Measurements from ENCODE around the gene KIAA1549. TPM values are rescaled to one million over a fixed set of nuclear protein-coding genes. Genes with fewer than 3 reads are reported as not detected.

Gene KIAA1549
- total and polyA plus RNA-seq, 2 donors: 1.6 to 4.6 TPM

DNA sequence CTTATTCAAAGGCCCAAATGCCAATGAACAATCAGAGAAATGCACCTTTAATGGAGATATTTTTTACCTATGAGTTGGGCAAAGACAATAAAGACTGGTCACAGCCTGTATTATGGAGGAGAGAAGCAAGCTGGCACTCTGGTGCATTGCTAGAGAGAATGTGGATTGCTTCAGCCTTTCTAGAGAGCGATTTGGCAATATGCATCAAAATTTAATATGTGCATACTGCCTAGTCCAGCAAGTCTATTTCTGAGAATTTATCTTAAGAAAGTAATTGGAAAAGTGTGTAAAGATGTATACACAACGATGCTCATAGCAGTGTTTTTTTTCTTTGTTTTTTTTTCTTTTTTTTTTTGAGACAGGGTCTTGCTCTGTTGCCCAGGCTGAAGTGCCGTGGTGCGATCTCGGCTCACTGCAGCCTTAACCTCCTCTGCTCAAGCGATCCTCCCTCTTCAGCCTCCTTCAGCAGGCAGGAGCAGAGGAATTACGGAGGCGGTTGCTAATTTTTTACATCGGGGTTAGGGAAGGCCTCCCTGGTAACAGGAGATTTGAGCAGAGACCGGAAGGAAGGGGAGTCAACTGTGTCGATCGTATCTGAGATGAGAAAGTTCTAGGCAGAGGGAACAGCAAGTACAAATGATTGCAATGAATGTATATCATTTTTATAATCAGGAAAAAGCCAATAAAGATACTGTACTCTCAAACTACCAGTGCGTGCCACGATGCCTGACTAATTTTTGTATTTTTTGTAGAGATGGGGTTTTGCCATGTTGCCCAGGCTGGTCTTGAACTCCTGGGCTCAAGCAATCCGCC, 16.4 kb downstream of the KIAA1549 start:
- DNase-seq (ENCODE audit: extremely low spot score): no peak
- WGBS: 84% methylated on average over 15 of the region's 15 CpGs
- H3K36me3 ChIP-seq (ENCODE audit: insufficient read depth): no peaks in the 10 kb centered on the region
- H3K27ac ChIP-seq (ENCODE audit: low read depth): no peak overlapping the region
- no peaks in the 10 kb centered on the region for H3K4me1 ChIP-seq (ENCODE audit: insufficient read depth)
- no peak overlapping the region for H3K4me3 ChIP-seq (ENCODE audit: low read depth, low read length)

DNA sequence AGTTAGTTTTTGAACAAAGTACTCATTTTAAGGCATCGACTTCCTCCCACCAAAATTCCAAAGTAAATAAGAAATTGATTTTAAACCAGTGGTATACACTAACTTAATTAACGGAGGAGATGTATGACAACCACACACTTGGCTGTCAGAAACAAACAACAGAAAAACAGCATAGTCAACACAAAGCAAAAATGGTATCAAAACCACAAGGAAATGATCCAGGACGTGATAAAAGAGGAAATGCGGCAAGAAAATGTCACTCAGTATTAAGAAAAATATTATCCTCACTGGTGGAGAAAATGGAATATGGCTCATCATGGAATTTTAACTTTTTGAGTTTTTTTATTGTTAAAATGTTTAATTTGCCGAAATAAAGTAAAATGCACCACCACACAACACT, 17.5 kb downstream of the KIAA1549 start:
- H3K4me1 ChIP-seq (ENCODE audit: insufficient read depth): no peaks in the 10 kb centered on the region
- 79% methylated on average over 5 of the region's 5 CpGs for WGBS

DNA sequence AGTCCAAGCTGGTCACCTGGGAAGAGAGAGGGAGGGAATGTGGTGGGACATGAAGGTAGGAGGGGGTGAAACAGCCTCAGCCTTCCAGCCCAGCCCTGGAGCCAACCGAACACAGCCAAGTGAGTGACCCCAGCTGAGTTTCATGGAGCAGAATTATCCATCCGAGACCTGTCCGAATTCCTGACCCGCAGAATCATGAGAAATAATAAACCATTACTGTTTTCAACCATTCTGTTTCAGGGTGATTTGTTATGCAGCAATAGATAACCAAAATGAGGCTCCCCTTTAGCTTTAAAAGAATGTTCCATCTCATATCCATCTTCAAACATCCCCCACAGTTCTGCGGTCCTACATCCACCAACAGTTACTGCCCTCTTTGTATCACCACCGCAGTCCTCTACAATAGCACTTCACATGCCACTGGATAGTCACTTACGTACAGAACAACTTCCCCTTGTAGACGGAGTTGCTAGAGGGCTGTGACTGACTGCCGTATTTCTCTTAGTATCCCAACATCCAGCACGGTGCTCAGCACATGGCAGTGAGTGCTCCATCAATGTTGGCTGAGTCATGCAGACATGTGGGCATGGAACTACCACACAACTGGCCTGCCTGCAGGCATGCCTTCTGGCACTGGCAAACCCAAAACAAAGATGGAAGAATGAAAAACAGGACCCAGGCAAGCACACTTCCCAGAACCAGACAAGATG, 18.5 kb downstream of the KIAA1549 start:
- no peak overlapping the region for H3K4me3 ChIP-seq (ENCODE audit: low read depth, low read length)
- no peak overlapping the region for H3K27ac ChIP-seq (ENCODE audit: low read depth)
- DNase-seq (ENCODE audit: extremely low spot score): no peak
- H3K36me3 ChIP-seq (ENCODE audit: insufficient read depth): no peaks in the 10 kb centered on the region
- WGBS: 87% methylated on average over 10 of the region's 10 CpGs
- no peaks in the 10 kb centered on the region for H3K4me1 ChIP-seq (ENCODE audit: insufficient read depth)

More for the DNA sequence above, 17.5 kb downstream of the KIAA1549 start:
- no peak for DNase-seq (ENCODE audit: extremely low spot score)
- H3K36me3 ChIP-seq (ENCODE audit: insufficient read depth): no peaks in the 10 kb centered on the region
- no peak overlapping the region for H3K27ac ChIP-seq (ENCODE audit: low read depth)
- H3K4me3 ChIP-seq (ENCODE audit: low read depth, low read length): no peak overlapping the region

DNA sequence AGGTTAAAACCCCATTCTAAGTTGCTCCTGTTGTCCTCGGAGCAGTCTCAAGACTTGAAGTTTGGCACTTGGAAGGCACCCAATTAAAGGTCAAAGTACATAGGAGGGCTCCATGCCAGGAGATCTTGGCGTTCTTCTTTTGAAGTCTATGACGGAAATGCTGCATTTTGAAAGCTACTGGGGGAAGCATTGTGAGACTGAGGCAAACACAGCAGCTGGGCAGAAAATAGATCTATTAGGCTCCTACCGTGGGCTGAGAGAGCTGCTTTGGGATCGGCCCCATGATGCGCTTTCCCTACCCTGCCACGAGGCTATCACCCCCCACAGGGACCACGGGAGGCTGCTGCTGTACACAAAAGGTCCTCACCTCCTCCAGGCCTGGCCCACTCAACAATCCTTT, 20.0 kb downstream of the KIAA1549 start:
- no peaks in the 10 kb centered on the region for H3K4me1 ChIP-seq (ENCODE audit: insufficient read depth)
- no peak for DNase-seq (ENCODE audit: extremely low spot score)
- H3K27ac ChIP-seq (ENCODE audit: low read depth): no peak overlapping the region
- WGBS: 56% methylated on average over 8 of the region's 8 CpGs
- no peaks in the 10 kb centered on the region for H3K36me3 ChIP-seq (ENCODE audit: insufficient read depth)
- H3K4me3 ChIP-seq (ENCODE audit: low read depth, low read length): no peak overlapping the region

DNA sequence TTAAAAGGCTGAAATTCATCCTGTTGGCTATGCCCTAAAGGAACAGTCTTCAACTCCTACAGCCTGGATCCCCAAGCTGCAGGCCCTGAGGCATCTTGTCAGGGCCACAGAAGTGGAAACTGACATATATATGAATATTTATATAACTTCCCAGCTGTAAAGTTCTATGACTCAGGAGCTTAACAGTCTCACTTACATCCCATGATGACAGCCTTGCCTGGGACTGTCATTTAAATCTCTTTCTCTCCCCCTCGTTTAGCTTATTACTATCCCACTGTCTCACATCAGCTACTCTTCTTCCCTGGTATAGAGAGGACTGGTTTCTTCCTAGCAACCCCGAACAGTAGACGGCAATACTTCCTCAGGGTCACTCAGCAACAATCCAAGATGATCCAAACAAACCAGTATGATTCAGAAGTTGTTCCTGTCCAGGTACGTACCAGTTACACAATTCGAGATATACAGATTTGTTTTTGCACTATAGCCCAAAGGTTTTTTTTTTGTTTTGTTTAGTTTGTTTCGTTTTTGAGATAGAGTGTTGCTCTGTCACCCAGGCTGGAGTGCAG, 22.7 kb downstream of the KIAA1549 start:
- H3K4me1 ChIP-seq (ENCODE audit: insufficient read depth): no peaks in the 10 kb centered on the region
- H3K36me3 ChIP-seq (ENCODE audit: insufficient read depth): no peaks in the 10 kb centered on the region
- WGBS: 61% methylated on average over 6 of the region's 6 CpGs
- DNase-seq (ENCODE audit: extremely low spot score): no peak
- no peak overlapping the region for H3K4me3 ChIP-seq (ENCODE audit: low read depth, low read length)
- H3K27ac ChIP-seq (ENCODE audit: low read depth): no peak overlapping the region

DNA sequence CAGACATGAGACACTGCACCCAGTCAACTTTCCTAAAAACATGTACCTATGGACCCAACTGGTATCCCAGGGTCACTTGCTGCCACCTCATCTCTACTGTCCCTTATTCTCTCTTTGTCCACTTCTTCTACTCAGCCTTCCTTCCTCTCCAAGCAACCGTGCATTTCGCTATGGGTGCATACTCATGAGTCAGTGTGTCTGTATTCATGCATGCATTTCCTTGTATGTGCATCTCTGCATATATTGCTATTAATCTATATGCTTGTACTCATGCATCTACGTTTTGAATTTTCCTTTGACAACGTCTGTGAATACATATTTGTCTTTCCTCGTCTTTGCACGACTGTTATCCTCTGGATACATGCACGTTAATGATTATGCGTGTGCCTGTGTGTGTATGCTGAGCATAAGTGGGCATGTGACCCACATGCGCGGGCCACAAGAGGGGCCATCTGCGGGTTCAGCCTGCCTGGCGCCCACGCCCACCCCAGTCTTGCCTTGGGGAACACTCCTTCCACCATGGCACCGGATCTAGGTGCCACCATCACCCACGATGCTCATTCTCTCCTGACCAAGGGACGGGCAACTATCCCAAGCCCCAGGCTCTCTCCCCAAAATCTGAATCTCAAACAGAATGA, 23.3 kb downstream of the KIAA1549 start:
- H3K4me3 ChIP-seq (ENCODE audit: low read depth, low read length): no peak overlapping the region
- WGBS: 97% methylated on average over 16 of the region's 16 CpGs

DNA sequence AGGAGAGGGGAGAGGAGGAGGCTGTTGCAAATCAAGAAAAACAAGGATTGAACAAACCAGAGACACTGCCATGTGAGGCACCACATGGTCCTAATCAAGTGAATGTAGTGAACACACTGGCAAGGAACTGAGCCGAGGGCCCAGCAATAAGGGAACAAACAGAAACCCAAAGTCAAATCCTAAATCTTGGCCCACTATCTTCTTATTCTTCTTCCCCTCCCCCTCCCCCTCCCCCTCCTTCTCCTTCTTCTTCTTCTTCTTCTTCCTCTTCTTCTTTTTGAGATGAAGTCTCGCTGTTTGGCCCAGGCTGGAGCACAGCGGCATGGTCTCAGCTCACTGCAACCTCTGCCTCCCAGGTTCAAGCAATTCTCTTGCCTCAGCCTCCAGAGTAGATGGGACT, 24.0 kb downstream of the KIAA1549 start:
- H3K27ac ChIP-seq (ENCODE audit: low read depth): no peak overlapping the region
- WGBS: 92% methylated on average over 3 of the region's 3 CpGs
- DNase-seq (ENCODE audit: extremely low spot score): no peak

More for the DNA sequence above, 23.3 kb downstream of the KIAA1549 start:
- Histone ChIP-seq H3K36me3 (ENCODE audit: insufficient read depth) (no peaks in the 10 kb centered on the region), H3K27ac (ENCODE audit: low read depth) (no peak overlapping the region), H3K4me1 (ENCODE audit: insufficient read depth) (no peaks in the 10 kb centered on the region)
- no peak for DNase-seq (ENCODE audit: extremely low spot score)

DNA sequence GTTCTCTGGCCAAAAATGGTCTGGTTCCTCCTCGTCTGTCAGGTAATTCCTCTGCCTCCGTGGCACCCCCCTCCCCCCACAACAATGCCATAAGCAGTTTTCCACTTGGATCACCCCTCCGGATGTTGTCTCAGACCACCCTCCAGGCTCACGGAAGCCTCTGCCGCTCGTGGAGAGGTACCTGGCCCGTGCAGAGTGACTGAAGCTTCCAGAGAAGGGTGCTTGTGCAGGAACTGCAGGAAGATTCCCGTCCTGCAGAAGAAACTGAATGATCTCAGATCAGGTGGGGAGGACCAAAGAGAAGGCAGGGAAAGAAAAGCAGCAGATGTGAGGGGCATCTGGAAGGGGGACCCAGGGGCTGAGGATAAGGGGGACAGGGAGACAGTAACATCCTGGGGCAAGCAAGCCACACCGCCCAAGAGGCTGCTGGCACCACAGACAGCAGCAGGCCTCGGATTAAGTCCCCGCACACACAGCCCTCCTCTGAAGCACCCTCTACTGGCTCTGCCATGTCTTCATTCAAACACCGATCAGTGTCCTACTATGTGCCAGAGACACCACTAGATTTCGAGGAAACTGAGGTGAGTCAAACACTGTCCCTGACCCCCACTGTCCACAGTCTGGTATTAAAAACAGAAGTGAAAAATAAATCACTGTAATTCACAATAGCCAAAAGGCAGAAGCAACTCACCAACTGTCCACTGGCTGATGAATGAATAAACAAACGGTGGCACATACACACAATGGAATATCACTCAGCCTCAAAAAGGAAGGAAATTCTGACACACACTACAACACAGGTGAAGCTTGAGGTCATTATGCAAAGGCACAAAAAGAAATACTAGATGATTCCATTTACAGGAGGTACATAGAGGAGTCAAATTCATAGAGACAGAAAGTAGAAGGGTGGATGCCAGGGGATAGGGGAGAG, 26.4 kb downstream of the KIAA1549 start:
- Histone ChIP-seq H3K4me3 (ENCODE audit: low read depth, low read length) (no peak overlapping the region), H3K27ac (ENCODE audit: low read depth) (no peak overlapping the region), H3K36me3 (ENCODE audit: insufficient read depth) (no peaks in the 10 kb centered on the region), H3K4me1 (ENCODE audit: insufficient read depth) (no peaks in the 10 kb centered on the region)
- 85% methylated on average over 14 of the region's 14 CpGs for WGBS
- DNase-seq (ENCODE audit: extremely low spot score): no peak

More for the DNA sequence above, 24.0 kb downstream of the KIAA1549 start:
- no peaks in the 10 kb centered on the region for H3K36me3 ChIP-seq (ENCODE audit: insufficient read depth)
- no peaks in the 10 kb centered on the region for H3K4me1 ChIP-seq (ENCODE audit: insufficient read depth)
- no peak overlapping the region for H3K4me3 ChIP-seq (ENCODE audit: low read depth, low read length)

DNA sequence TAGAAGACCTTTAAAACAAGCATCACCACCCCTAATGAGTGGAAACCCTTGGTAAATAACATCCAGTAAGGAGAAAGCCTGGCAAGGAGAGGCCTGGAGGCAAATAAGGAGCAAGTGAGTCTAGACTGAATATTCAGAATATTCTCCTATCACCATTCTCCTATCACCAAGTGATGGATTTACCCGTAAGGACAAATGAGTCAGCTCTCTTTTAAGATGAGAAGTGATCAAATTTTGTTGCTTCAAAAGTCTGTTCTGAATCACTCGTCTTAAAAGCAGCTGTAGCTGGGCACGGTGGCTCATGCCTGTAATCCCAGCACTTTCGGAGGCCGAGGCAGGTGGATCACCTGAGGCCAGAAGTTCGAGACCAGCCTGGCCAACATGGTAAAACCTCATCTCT, 28.4 kb downstream of the KIAA1549 start:
- Histone ChIP-seq H3K4me3 (ENCODE audit: low read depth, low read length) (no peak overlapping the region), H3K36me3 (ENCODE audit: insufficient read depth) (no peaks in the 10 kb centered on the region), H3K4me1 (ENCODE audit: insufficient read depth) (no peaks in the 10 kb centered on the region), H3K27ac (ENCODE audit: low read depth) (no peak overlapping the region)
- WGBS: 96% methylated on average over 6 of the region's 6 CpGs
- no peak for DNase-seq (ENCODE audit: extremely low spot score)

DNA sequence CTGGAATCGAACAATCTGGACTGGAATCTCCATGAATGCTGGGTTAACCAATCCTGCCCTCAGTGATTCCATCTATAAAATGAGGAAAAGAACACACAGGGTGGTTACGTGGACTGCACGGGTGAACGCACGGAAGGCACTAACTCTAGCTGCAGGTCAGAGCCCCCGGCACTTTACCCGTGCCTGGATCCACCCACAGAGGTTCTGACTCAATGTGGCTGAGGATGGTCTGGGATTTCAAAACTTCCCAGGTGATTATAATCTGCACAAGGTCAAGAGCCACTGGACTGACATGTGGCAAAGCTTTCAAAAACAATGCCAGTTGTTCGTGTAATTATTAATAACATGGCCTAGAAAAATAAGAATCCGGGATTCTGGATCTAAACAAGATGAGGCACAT, 29.2 kb downstream of the KIAA1549 start:
- no peak for DNase-seq (ENCODE audit: extremely low spot score)
- H3K4me1 ChIP-seq (ENCODE audit: insufficient read depth): no peaks in the 10 kb centered on the region
- H3K27ac ChIP-seq (ENCODE audit: low read depth): no peak overlapping the region
- WGBS: 88% methylated on average over 9 of the region's 9 CpGs
- H3K36me3 ChIP-seq (ENCODE audit: insufficient read depth): no peaks in the 10 kb centered on the region
- no peak overlapping the region for H3K4me3 ChIP-seq (ENCODE audit: low read depth, low read length)

DNA sequence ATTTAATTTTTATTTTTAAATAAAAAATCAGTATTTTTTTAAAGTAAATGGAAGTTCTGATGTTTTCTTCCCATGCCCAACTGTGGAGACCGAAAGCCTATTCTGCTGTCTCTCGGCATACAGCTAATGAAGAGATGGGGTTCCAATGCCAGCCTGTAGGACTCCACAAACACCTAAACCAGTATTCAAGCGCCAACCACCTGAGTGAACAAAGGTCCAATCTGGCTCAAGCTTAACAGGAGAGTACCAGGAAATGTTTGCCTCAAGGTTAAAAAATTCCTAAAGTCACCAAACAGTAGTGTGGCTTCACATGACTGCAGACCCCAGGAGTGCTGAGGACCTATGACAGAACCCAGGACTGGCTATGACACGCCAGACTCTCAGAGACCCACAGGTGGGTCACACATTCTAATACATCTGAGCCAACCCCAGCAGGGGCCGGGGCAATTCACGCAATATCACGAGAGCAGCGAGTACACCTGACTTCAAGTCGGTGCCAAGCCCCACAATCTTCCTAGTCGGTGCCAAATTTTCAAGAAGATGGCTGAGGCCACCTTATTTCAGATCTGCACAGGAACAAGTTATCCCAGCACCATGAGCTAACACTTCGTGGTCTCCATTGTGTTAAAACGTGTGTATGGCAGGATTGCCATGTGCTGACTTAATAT, 31.6 kb downstream of the KIAA1549 start:
- H3K4me1 ChIP-seq (ENCODE audit: insufficient read depth): no peaks in the 10 kb centered on the region
- H3K27ac ChIP-seq (ENCODE audit: low read depth): no peak overlapping the region
- WGBS: 93% methylated on average over 12 of the region's 12 CpGs
- no peaks in the 10 kb centered on the region for H3K36me3 ChIP-seq (ENCODE audit: insufficient read depth)
- no peak for DNase-seq (ENCODE audit: extremely low spot score)
- H3K4me3 ChIP-seq (ENCODE audit: low read depth, low read length): no peak overlapping the region

DNA sequence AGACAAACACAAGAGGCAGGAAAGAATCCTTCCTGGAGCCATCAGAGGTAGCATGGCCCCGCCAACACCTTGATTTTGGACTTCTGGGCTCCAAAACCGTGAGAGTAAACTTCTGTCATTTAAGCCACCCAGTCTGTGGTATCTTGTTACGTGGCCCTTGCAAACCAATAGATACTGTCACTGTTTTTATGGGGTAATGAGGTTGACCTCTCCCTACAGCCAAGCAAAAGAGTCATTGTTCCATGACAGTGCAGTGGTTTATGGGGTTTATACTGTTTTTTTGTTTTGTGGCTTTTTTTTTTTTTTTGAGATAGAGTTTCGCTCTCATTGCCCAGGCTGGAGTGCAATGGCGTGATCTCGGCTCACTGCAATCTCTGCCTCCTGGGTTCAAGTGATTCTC, 32.8 kb downstream of the KIAA1549 start:
- no peak for DNase-seq (ENCODE audit: extremely low spot score)
- H3K4me1 ChIP-seq (ENCODE audit: insufficient read depth): no peaks in the 10 kb centered on the region
- H3K27ac ChIP-seq (ENCODE audit: low read depth): no peak overlapping the region
- H3K4me3 ChIP-seq (ENCODE audit: low read depth, low read length): no peak overlapping the region
- no peaks in the 10 kb centered on the region for H3K36me3 ChIP-seq (ENCODE audit: insufficient read depth)
- 92% methylated on average over 6 of the region's 6 CpGs for WGBS

All from urinary bladder (tissue), 4 donors.